Suprapubic skin (tissue), 4 donors: ENCODE results near the gene LUC7L2. TPM values are rescaled to one million over a fixed set of nuclear protein-coding genes. Genes with fewer than 3 reads are reported as not detected.

ENCODE experiments used
- DNase-seq, 2 donors: peaks; one replicate each; pipeline ENCODE4 v3.0.0-alpha.2; 2019; ENCODE audit warnings: low spot score in 2 of 2
- H3K27ac ChIP-seq: fragments of 200-600 bp; sonication (generic); one replicate; pipeline ENCODE4 v1.5.1; 2019
- H3K27me3 ChIP-seq: fragments of 200-600 bp; sonication (generic); one replicate; pipeline ENCODE4 v1.5.1; 2019
- H3K36me3 ChIP-seq: fragments of 200-600 bp; sonication (generic); one replicate; pipeline ENCODE4 v1.5.1; 2019
- H3K4me1 ChIP-seq: fragments of 200-600 bp; sonication (generic); one replicate; pipeline ENCODE4 v1.5.1; 2019
- H3K4me3 ChIP-seq: fragments of 200-600 bp; sonication (generic); one replicate; pipeline ENCODE4 v1.5.1; 2019; ENCODE audit warnings: mild to moderate bottlenecking
- H3K9me3 ChIP-seq: fragments of 200-600 bp; sonication (generic); one replicate; pipeline ENCODE4 v1.5.1; 2019
- EP300 ChIP-seq: sonication (generic); formaldehyde crosslinking; IDR thresholded peaks from one replicate; pipeline ENCODE4 v1.6.1; 2017; ENCODE audit warnings: antibody characterized with exemption
- POLR2A ChIP-seq, 2 donors: fragments of 450-650 bp; IDR thresholded peaks; one replicate each; pipeline ENCODE4 v1.6.1; 2017; ENCODE audit warnings: antibody characterized with exemption in 2 of 2, mild to moderate bottlenecking in 2 of 2, moderate library complexity in 2 of 2
- POLR2AphosphoS5 ChIP-seq, 3 donors: sonication (generic); formaldehyde crosslinking; IDR thresholded peaks; one replicate each; pipeline ENCODE4 v1.6.1; 2017; ENCODE audit warnings: antibody characterized with exemption in 3 of 3
- WGBS: methylation state at CpG from one replicate; pipeline ENCODE4 v1.1.5; 2018; 5-methylcytosine and 5-hydroxymethylcytosine counted together
- total RNA-seq, 4 donors: library from RNA; depleted of rRNA; stranded (reverse); fragments of >200 nt; gene quantifications; one replicate each; pipeline ENCODE4 v1.1.0, GENCODE V29; 2016
- TF ChIP-seq, protein P1 (sequence below), 2 donors: fragments of 200-600 bp in 1 of 2; fragments of 450-650 bp in 1 of 2; sonication (generic) in 1 of 2; IDR thresholded peaks; one replicate each; pipeline ENCODE4 v1.5.1; 2016 to 2019; ENCODE audit warnings: antibody characterized with exemption in 2 of 2, mild to moderate bottlenecking in 1 of 2, moderate library complexity in 1 of 2

LUC7L2 gene
- total RNA-seq, 4 donors from 2014 or later, result 39.7 to 115 (median 51.5) TPM

DNA sequence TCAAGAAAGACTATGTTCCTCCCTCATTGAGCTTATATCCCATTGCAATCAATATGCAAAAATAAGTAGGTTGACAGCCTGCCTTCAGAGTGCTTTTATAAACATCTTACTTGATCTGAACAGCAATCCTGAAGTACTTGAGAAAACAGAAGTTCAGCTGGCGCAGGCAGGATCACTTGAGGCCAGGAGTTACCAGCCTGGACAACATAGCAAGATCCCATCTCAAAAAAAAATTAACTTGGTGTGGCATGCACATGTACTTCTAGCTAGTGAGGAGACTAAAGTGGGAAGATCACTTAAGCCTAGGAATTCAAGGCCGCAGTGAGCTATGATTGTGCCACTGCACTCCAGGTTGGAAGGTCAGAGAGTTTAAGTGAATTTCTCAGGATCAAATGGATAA is 30.1 kb downstream of the LUC7L2 start:
- TF ChIP-seq POLR2A (IDR thresholded peaks at IDR 0.05) (no peak), EP300 (no peak), POLR2AphosphoS5 (IDR thresholded peaks at IDR 0.05) (no peak)
- TF ChIP-seq, protein P1, sequence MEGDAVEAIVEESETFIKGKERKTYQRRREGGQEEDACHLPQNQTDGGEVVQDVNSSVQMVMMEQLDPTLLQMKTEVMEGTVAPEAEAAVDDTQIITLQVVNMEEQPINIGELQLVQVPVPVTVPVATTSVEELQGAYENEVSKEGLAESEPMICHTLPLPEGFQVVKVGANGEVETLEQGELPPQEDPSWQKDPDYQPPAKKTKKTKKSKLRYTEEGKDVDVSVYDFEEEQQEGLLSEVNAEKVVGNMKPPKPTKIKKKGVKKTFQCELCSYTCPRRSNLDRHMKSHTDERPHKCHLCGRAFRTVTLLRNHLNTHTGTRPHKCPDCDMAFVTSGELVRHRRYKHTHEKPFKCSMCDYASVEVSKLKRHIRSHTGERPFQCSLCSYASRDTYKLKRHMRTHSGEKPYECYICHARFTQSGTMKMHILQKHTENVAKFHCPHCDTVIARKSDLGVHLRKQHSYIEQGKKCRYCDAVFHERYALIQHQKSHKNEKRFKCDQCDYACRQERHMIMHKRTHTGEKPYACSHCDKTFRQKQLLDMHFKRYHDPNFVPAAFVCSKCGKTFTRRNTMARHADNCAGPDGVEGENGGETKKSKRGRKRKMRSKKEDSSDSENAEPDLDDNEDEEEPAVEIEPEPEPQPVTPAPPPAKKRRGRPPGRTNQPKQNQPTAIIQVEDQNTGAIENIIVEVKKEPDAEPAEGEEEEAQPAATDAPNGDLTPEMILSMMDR (IDR thresholded peaks at IDR 0.05), result no peak
- Histone ChIP-seq H3K27me3 (no peaks in the 10 kb centered on the region), H3K27ac (no peak overlapping the region), H3K4me1 (no peaks in the 10 kb centered on the region), H3K4me3 (no peak overlapping the region), H3K9me3 (no peaks in the 10 kb centered on the region), H3K36me3 (peaks cover 40% of the 10 kb centered on the region)
- no peak for DNase-seq
- 96% methylated on average over 2 of the region's 2 CpGs for WGBS

DNA sequence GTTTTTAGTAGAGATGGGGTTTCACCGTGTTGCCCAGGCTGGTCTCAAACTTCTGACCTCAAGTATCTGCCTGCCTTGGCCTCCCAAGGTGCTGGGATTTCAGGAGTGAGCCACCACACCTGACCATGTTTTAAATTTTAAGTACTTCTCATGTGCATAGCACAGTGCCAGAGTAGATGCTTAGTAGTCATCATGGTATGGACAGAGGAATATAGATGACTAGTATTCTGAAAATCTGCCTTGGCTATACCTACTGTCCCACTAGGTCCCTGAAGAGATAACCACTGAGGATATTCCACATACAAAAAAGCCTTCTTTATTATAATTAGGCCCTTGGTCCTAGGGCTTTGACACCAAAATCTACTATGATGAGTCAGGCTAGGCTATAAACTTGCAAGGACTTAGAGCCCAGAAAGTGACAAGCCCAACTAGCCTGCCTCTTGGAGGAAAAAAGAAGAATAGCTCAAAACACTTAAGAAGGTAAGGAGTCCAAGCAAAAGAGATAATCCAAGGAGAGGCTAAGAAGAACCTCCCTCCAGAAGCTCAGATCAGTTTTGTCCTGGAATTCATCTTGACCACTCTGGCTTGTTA is 34.0 kb downstream of the LUC7L2 start:
- no peaks in the 10 kb centered on the region for H3K9me3 ChIP-seq
- DNase-seq, result no peak
- H3K27ac ChIP-seq, result no peak overlapping the region
- no peaks in the 10 kb centered on the region for H3K27me3 ChIP-seq
- WGBS, result 93% methylated on average over 1 of the region's 1 CpG
- H3K4me1 ChIP-seq, result peaks cover 6% of the 10 kb centered on the region
- TF ChIP-seq EP300 (no peak), POLR2AphosphoS5 (IDR thresholded peaks at IDR 0.05) (no peak)
- TF ChIP-seq, protein P1 (IDR thresholded peaks at IDR 0.05), result no peak
- no peak overlapping the region for H3K4me3 ChIP-seq
- peaks cover 33% of the 10 kb centered on the region for H3K36me3 ChIP-seq

DNA sequence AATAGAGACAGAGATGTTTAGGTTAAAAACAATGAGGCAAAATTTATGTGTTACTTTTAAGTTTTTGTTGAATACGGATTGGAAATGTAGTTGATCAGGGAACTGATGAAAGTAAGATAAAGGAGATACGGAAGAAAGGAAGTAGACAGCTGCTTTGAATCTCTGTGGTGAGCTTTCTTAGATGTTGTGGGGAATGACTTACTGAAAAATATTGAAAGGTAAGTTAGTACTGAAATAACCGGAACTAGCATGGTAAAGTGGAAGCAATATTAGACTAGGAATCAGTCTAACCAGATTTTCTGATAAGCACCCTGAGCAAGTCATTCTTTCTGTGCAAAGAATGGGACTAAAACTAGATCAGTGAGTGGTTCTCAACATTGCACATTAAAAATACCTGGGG is 34.8 kb downstream of the LUC7L2 start:
- no peak for DNase-seq
- no peaks in the 10 kb centered on the region for H3K9me3 ChIP-seq
- 76% methylated on average over 3 of the region's 3 CpGs for WGBS
- no peak overlapping the region for H3K27ac ChIP-seq
- H3K36me3 ChIP-seq, result peaks cover 41% of the 10 kb centered on the region
- H3K27me3 ChIP-seq, result no peaks in the 10 kb centered on the region
- H3K4me1 ChIP-seq, result peaks cover 6% of the 10 kb centered on the region
- H3K4me3 ChIP-seq, result no peak overlapping the region
- TF ChIP-seq, protein P1 (IDR thresholded peaks at IDR 0.05), result no peak
- TF ChIP-seq POLR2A (IDR thresholded peaks at IDR 0.05) (no peak), EP300 (no peak), POLR2AphosphoS5 (IDR thresholded peaks at IDR 0.05) (no peak)

DNA sequence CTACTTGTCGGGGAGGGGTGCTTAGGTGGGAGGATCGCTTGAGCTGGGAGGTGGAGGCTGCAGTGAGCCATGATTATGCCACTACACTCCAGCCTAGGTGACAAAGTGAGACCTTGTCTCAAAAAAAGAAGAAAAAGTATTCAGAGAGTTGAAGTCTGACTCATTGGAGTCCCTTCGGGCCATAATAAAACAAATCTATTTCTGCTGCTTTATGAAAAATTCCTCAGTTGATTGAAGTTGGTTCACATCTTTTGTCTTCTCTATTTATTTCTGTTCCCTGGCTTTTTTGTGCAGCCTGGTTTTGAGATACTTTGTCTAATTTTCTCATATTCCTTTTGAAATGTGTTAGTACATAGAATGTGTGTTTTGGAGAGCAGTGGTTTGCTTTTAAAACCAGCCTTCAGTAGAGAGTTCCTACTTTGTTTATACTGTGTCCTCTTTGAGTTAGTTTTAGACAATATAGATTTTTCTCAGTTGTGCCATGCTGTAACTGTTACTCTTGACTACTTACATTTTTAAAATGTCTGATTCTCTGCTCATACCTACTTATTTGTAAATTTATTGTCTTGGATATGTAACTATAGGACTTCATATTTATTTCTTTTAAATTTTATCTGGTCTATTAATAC is 36.7 kb downstream of the LUC7L2 start:
- TF ChIP-seq, protein P1 (IDR thresholded peaks at IDR 0.05), result no peak
- TF ChIP-seq POLR2A (IDR thresholded peaks at IDR 0.05) (no peak), EP300 (no peak), POLR2AphosphoS5 (IDR thresholded peaks at IDR 0.05) (no peak)
- Histone ChIP-seq H3K4me1 (peaks cover 6% of the 10 kb centered on the region), H3K9me3 (no peaks in the 10 kb centered on the region), H3K4me3 (no peak overlapping the region), H3K36me3 (peaks cover 49% of the 10 kb centered on the region), H3K27me3 (no peaks in the 10 kb centered on the region), H3K27ac (no peak overlapping the region)
- no peak for DNase-seq
- WGBS, result 68% methylated on average over 3 of the region's 3 CpGs

DNA sequence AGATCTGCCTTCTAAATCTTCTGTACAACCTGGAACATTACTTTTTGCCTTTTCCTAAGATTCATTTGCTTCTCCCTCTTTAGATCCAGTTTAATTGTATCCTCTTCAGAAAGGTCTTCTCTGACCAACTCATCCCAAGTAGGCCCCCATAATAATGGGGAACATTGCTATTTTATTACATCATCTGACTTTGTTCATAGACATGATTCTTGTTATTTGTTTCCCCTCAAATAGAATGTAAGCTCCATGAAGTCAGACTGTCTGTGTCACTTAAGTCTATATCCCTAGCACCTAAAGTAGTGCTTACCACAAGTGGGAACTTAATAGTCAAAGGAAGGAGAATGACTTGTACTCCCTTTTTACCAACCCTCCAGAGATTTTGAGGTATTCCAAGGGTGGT is 37.5 kb downstream of the LUC7L2 start:
- no peaks in the 10 kb centered on the region for H3K9me3 ChIP-seq
- peaks cover 54% of the 10 kb centered on the region for H3K36me3 ChIP-seq
- no peak overlapping the region for H3K4me3 ChIP-seq
- no peak overlapping the region for H3K27ac ChIP-seq
- H3K27me3 ChIP-seq, result no peaks in the 10 kb centered on the region
- H3K4me1 ChIP-seq, result peaks cover 6% of the 10 kb centered on the region
- TF ChIP-seq POLR2A (IDR thresholded peaks at IDR 0.05), result no peak
- TF ChIP-seq, protein P1 (IDR thresholded peaks at IDR 0.05), result no peak
- TF ChIP-seq EP300, result no peak
- TF ChIP-seq POLR2AphosphoS5 (IDR thresholded peaks at IDR 0.05), result no peak
- no peak for DNase-seq
